ENCODE data around the gene PHLDB2.

PHLDB2 gene

GRCh38 chr3:111882799-111883198 lies 23.7 kb downstream of the PHLDB2 start:
- no peak for DNase-seq (ENCODE audit: low read depth in 2 of 2)

- DNase-seq (ENCODE audit: low read depth in 2 of 2), result no peak
Observed at GRCh38 chr3:111884411-111885018, 25.4 kb downstream of the PHLDB2 start.

GRCh38 chr3:111885578-111885977 lies 26.5 kb downstream of the PHLDB2 start:
- DNase-seq (ENCODE audit: low read depth in 2 of 2), result no peak

- DNase-seq (ENCODE audit: low read depth in 2 of 2), result no peak
Observed at GRCh38 chr3:111890051-111890580, 31.1 kb downstream of the PHLDB2 start.

- DNase-seq (ENCODE audit: low read depth in 2 of 2), result no peak
Observed at GRCh38 chr3:111892070-111892469, 33.0 kb downstream of the PHLDB2 start.

GRCh38 chr3:111895071-111895470 lies 36.0 kb downstream of the PHLDB2 start:
- no peak for DNase-seq (ENCODE audit: low read depth in 2 of 2)

- no peak for DNase-seq (ENCODE audit: low read depth in 2 of 2)
Observed at GRCh38 chr3:111899966-111900365, 40.9 kb downstream of the PHLDB2 start.

GRCh38 chr3:111901637-111902036 lies 42.6 kb downstream of the PHLDB2 start:
- DNase-seq (ENCODE audit: low read depth in 2 of 2), result no peak

GRCh38 chr3:111902534-111902933 lies 43.5 kb downstream of the PHLDB2 start:
- DNase-seq (ENCODE audit: low read depth in 2 of 2), result no peak

GRCh38 chr3:111903067-111903511 lies 44.0 kb downstream of the PHLDB2 start:
- no peak for DNase-seq (ENCODE audit: low read depth in 2 of 2)

- no peak for DNase-seq (ENCODE audit: low read depth in 2 of 2)
Observed at GRCh38 chr3:111904376-111905241, 45.5 kb downstream of the PHLDB2 start.

- no peak for DNase-seq (ENCODE audit: low read depth in 2 of 2)
Observed at GRCh38 chr3:111906656-111907055, 47.6 kb downstream of the PHLDB2 start.

- no peak for DNase-seq (ENCODE audit: low read depth in 2 of 2)
Observed at GRCh38 chr3:111907151-111907550, 48.1 kb downstream of the PHLDB2 start.

GRCh38 chr3:111910806-111911205 lies 51.7 kb downstream of the PHLDB2 start:
- no peak for DNase-seq (ENCODE audit: low read depth in 2 of 2)

- DNase-seq (ENCODE audit: low read depth in 2 of 2), result no peak
Observed at GRCh38 chr3:111911446-111911845, 52.4 kb downstream of the PHLDB2 start.

GRCh38 chr3:111913163-111913763 lies 54.2 kb downstream of the PHLDB2 start:
- no peak for DNase-seq (ENCODE audit: low read depth in 2 of 2)

GRCh38 chr3:111915905-111916304 lies 56.8 kb downstream of the PHLDB2 start:
- no peak for DNase-seq (ENCODE audit: low read depth in 2 of 2)

- DNase-seq (ENCODE audit: low read depth in 2 of 2), result no peak
Observed at GRCh38 chr3:111917300-111917699, 58.2 kb downstream of the PHLDB2 start.

- no peak for DNase-seq (ENCODE audit: low read depth in 2 of 2)
Observed at GRCh38 chr3:111919370-111920065, 60.5 kb downstream of the PHLDB2 start.

- no peak for DNase-seq (ENCODE audit: low read depth in 2 of 2)
Observed at GRCh38 chr3:111921181-111921580, 62.1 kb downstream of the PHLDB2 start.

GRCh38 chr3:111923095-111923771 lies 64.2 kb downstream of the PHLDB2 start:
- no peak for DNase-seq (ENCODE audit: low read depth in 2 of 2)
